NCI-H1417 treated with DMSO at 0.1 percent for 48 hours (cell line): ENCODE measurements around the gene MOSMO.
"Not testable (repeated sequence)": the region's sequence is repeated elsewhere in the genome, so short reads cannot be mapped to it uniquely, and the experiment has no call there.

ENCODE experiments used
- DNase-seq: peaks from one replicate; lab custom pipeline; 2025; lab: John Stamatoyannopoulos, UW

Gene MOSMO

GRCh38 chr16:22093331-22093730, 85.4 kb downstream of the MOSMO start:
- DNase-seq, result no peak

GRCh38 chr16:22093996-22094395, 86.1 kb downstream of the MOSMO start:
- DNase-seq, result no peak

GRCh38 chr16:22098405-22099255, 90.7 kb downstream of the MOSMO start:
- DNase-seq, result no peak

- DNase-seq, result no peak
Measured at GRCh38 chr16:22099256-22099975, 91.5 kb downstream of the MOSMO start.

- no peak for DNase-seq
Measured at GRCh38 chr16:22103441-22103840, 95.5 kb downstream of the MOSMO start.

GRCh38 chr16:22109258-22109898, 101.5 kb downstream of the MOSMO start:
- DNase-seq, result no peak

GRCh38 chr16:22111629-22112028, 103.7 kb downstream of the MOSMO start:
- DNase-seq, result not testable (repeated sequence)

- DNase-seq, result no peak
Measured at GRCh38 chr16:22116095-22116700, 108.3 kb downstream of the MOSMO start.

- no peak for DNase-seq
Measured at GRCh38 chr16:22117609-22118008, 109.7 kb downstream of the MOSMO start.

GRCh38 chr16:22120440-22120839, 112.5 kb downstream of the MOSMO start:
- no peak for DNase-seq

- no peak for DNase-seq
Measured at GRCh38 chr16:22122239-22122638, 114.3 kb downstream of the MOSMO start.

- DNase-seq, result no peak
Measured at GRCh38 chr16:22123146-22123545, 115.2 kb downstream of the MOSMO start.

GRCh38 chr16:22123759-22124490, 116.0 kb downstream of the MOSMO start:
- DNase-seq, result no peak

GRCh38 chr16:22124583-22125284, 116.8 kb downstream of the MOSMO start:
- no peak for DNase-seq

GRCh38 chr16:22126037-22126558, 118.2 kb downstream of the MOSMO start:
- no peak for DNase-seq

- DNase-seq, result not testable (repeated sequence)
Measured at GRCh38 chr16:22128537-22128936, 120.6 kb downstream of the MOSMO start.

- no peak for DNase-seq
Measured at GRCh38 chr16:22130528-22130927, 122.6 kb downstream of the MOSMO start.

- no peak for DNase-seq
Measured at GRCh38 chr16:22132801-22133200, 124.9 kb downstream of the MOSMO start.
